T-cell (primary cell): ENCODE results near the gene LRCH1. TPM values are rescaled to one million over a fixed set of nuclear protein-coding genes. Genes with fewer than 3 reads are reported as not detected.

Experiments used
- ATAC-seq, 4 experiments: fragments of 200-7000 bp in 3 of 4; fragments of 150-1000 bp in 1 of 4; cut with Tn5 transposase; replicated peaks in 1 of 4; 1 replicate in 3 of 4; 2 replicates in 1 of 4; pipeline ENCODE4 v1.10.0; 2021; ENCODE audit warnings: moderate library complexity in 3 of 4, mild to moderate bottlenecking in 2 of 4, moderate number of reproducible peaks in 1 of 4
- CTCF ChIA-PET, 2 donors: fragments of 300-600 bp; sonication (Branson Sonifier 250); formaldehyde crosslinking; loops; one replicate each; lab custom pipeline; 2022; ENCODE audit warnings: antibody characterized with exemption in 2 of 2; lab: Charles Lee
- POLR2A ChIA-PET, 2 donors: fragments of 300-600 bp; sonication (Branson Sonifier 250); formaldehyde crosslinking; loops; one replicate each; lab custom pipeline; 2022; ENCODE audit warnings: antibody characterized with exemption in 2 of 2; lab: Charles Lee
- DNase-seq, 35 experiments: peaks; one replicate each; pipeline versions ENCODE4 v3.0.0 to v3.0.0-alpha.2; 2013 to 2023
- H3K27ac ChIP-seq: one replicate; pipeline ENCODE4 v1.5.1; 2013; ENCODE audit warnings: low read length
- H3K27me3 ChIP-seq, 2 experiments: replicated peaks in 1 of 2; 1 replicate in 1 of 2; 2 replicates in 1 of 2; pipeline versions ENCODE4 v1.6.1 to v1.7.0; 2013; ENCODE audit warnings: low read length in 1 of 2, mixed read lengths in 1 of 2; ENCODE audit not compliant: control insufficient read depth in 2 of 2, insufficient read depth in 2 of 2; ENCODE audit errors: extremely low read depth in 1 of 2
- H3K36me3 ChIP-seq, 2 donors: 1 replicate in 1 of 2; 2 replicates in 1 of 2; pipeline versions ENCODE4 v1.6.1 to v1.7.0; 2013; ENCODE audit warnings: low read length in 1 of 2; ENCODE audit not compliant: control insufficient read depth in 2 of 2, insufficient read depth in 1 of 2; ENCODE audit errors: extremely low read depth in 1 of 2
- H3K4me1 ChIP-seq, 2 experiments: 1 replicate in 1 of 2; 2 replicates in 1 of 2; pipeline versions ENCODE4 v1.6.1 to v1.7.0; 2013; ENCODE audit warnings: low read length in 2 of 2, mixed read lengths in 1 of 2; ENCODE audit not compliant: insufficient read depth in 2 of 2, control insufficient read depth in 1 of 2; ENCODE audit errors: extremely low read depth in 1 of 2
- H3K4me3 ChIP-seq, 2 donors: 1 replicate in 1 of 2; 2 replicates in 1 of 2; pipeline versions ENCODE4 v1.5.1 to v1.7.0; 2013; ENCODE audit warnings: mild to moderate bottlenecking in 2 of 2, low read length in 1 of 2, moderate library complexity in 1 of 2; ENCODE audit not compliant: control insufficient read depth in 1 of 2; ENCODE audit errors: extremely low read depth in 1 of 2
- H3K9me3 ChIP-seq: 2 replicates; pipeline ENCODE4 v1.7.0; 2013
- H3K27ac Mint-ChIP-seq, 2 donors: one replicate each; pipeline ENCODE4 v1.8.0; 2020 to 2021; ENCODE audit warnings: mild to moderate bottlenecking in 2 of 2, mixed read lengths in 2 of 2
- H3K27me3 Mint-ChIP-seq, 2 donors: one replicate each; pipeline ENCODE4 v1.8.0; 2021 to 2022; ENCODE audit warnings: mixed read lengths in 2 of 2
- H3K36me3 Mint-ChIP-seq: one replicate; pipeline ENCODE4 v1.8.0; 2021; ENCODE audit warnings: mixed read lengths
- H3K4me1 Mint-ChIP-seq, 3 donors: one replicate each; pipeline ENCODE4 v1.8.0; 2020 to 2022; ENCODE audit warnings: mixed read lengths in 3 of 3, mild to moderate bottlenecking in 1 of 3
- H3K4me3 Mint-ChIP-seq, 3 donors: one replicate each; pipeline ENCODE4 v1.8.0; 2020 to 2022; ENCODE audit warnings: mild to moderate bottlenecking in 3 of 3, mixed read lengths in 3 of 3, moderate library complexity in 3 of 3
- H3K9me3 Mint-ChIP-seq, 3 donors: one replicate each; pipeline ENCODE4 v1.8.0; 2020 to 2022; ENCODE audit warnings: mixed read lengths in 3 of 3
- WGBS: methylation state at CpG from one replicate; pipeline ENCODE4 v1.1.5; 2013; ENCODE audit warnings: missing lambda C conversion rate; ENCODE audit not compliant: insufficient coverage; 5-methylcytosine and 5-hydroxymethylcytosine counted together
- total RNA-seq, 35 experiments: library from RNA in 6 of 35; stranded (reverse) in 6 of 35; fragments of 120-200 nt in 1 of 35; gene quantifications; one replicate each; pipeline versions ENCODE4 v1.2.1 to v1.2.4 and lab custom pipeline; 2013 to 2026

The LRCH1 gene
- total RNA-seq, 5 donors from 2014 or later (not counting 1 experiment from before 2014, with no cell fraction given): 16.0 to 21.8 (median 17.9) TPM

- Histone ChIP-seq H3K36me3 (no peaks in the 10 kb centered on the region), H3K27me3 (no peaks in the 10 kb centered on the region), H3K27ac (no peak overlapping the region), H3K9me3 (no peaks in the 10 kb centered on the region), H3K4me1 (peaks cover 38 to 41% of the 10 kb centered on the region in 2 experiments), H3K4me3 (no peak overlapping the region)
- ChIA-PET CTCF (interaction anchor here in 1 of 2 donors (1.3 kb wide), 1 partner anchor 20 kb away, joined by 3 read pairs; no protein-coding TSS in a partner anchor), POLR2A (interaction anchor here in 1 of 2 donors (1.0 kb wide), 1 partner anchor 10 kb away, joined by 3 read pairs; no protein-coding TSS in a partner anchor)
- peaks cover 6% of the 10 kb centered on the region for H3K36me3 Mint-ChIP-seq
- 80% methylated on average over 1 of the region's 4 CpGs for WGBS
- H3K4me1 Mint-ChIP-seq: peaks cover 80 to 85% (median 82%) of the 10 kb centered on the region in 3 donors
- no peak for ATAC-seq
- no peak overlapping the region for H3K27ac Mint-ChIP-seq
- H3K4me3 Mint-ChIP-seq: no peak overlapping the region
- peaks cover 0 to 3% (median 0%) of the 10 kb centered on the region in 3 donors for H3K9me3 Mint-ChIP-seq
- H3K27me3 Mint-ChIP-seq: no peaks in the 10 kb centered on the region
- DNase-seq: no peak
Measured at GRCh38 chr13:46602531-46602930, 49.6 kb downstream of the LRCH1 start.

GRCh38 chr13:46603165-46603603, 50.2 kb downstream of the LRCH1 start:
- H3K4me1 ChIP-seq: peaks cover 35 to 38% of the 10 kb centered on the region in 2 experiments

DNA sequence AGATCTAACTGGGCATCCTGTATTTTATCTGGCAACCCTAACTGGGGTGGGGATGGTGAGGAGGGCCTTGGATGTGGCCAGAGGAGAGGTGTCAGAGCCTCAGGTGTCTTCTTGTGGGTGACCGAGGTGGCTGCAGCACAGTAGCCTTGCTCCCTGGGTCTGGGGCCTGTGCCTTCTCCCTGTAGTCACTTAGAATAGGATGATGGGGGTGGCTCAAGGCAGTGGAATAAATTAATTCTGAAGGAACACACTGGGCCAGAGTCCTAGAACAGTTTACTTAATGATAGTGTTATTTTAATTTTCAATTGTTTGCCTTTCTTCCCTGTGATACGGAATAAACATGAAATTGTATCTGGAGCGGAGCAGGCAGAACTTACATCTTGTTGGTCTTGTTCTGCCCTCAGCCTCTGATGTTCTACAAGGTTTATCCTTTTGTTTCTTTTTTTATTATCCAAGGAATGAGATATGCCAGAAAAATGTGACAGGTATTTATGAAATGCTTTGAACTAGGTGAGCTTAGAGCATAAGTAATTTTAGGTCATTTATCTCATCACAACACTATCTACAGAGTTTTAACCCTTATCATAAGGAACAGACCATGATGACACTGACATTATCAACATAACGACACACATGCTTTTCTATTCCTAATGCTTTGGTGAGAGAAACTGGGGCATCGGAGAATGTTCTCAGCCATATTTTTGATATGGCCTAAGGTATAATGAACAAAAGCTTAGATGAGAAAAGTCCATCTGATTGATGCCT, 51.4 kb downstream of the LRCH1 start:
- Mint-ChIP-seq H3K9me3 (no peaks in the 10 kb centered on the region), H3K36me3 (no peaks in the 10 kb centered on the region), H3K27me3 (no peaks in the 10 kb centered on the region), H3K4me3 (no peak overlapping the region), H3K27ac (no peak overlapping the region), H3K4me1 (peaks cover 76 to 79% (median 79%) of the 10 kb centered on the region in 3 donors)
- Histone ChIP-seq H3K27ac (no peak overlapping the region), H3K36me3 (no peaks in the 10 kb centered on the region), H3K4me3 (no peak overlapping the region), H3K4me1 (peaks cover 30 to 32% of the 10 kb centered on the region in 2 experiments), H3K27me3 (no peaks in the 10 kb centered on the region), H3K9me3 (no peaks in the 10 kb centered on the region)
- ATAC-seq (no peak), DNase-seq (no peak)
- 100% methylated on average over 3 of the region's 5 CpGs for WGBS
- CTCF ChIA-PET: interaction anchor here in 1 of 2 donors (0.6 kb wide), 1 partner anchor 88 kb away, joined by 5 read pairs; no protein-coding TSS in a partner anchor
- POLR2A ChIA-PET: no interaction called here

More at GRCh38 chr13:46603165-46603603, 50.2 kb downstream of the LRCH1 start:
- CTCF ChIA-PET: no interaction called here
- WGBS: no CpG with 5 or more reads among the region's 4 CpGs
- Histone ChIP-seq H3K4me3 (no peak overlapping the region), H3K9me3 (no peaks in the 10 kb centered on the region), H3K27ac (no peak overlapping the region), H3K27me3 (no peaks in the 10 kb centered on the region), H3K36me3 (no peaks in the 10 kb centered on the region)
- H3K27me3 Mint-ChIP-seq: no peaks in the 10 kb centered on the region
- DNase-seq (no peak), ATAC-seq (no peak)
- no peak overlapping the region for H3K27ac Mint-ChIP-seq
- POLR2A ChIA-PET: no interaction called here
- H3K4me3 Mint-ChIP-seq: no peak overlapping the region
- H3K9me3 Mint-ChIP-seq: peaks cover 0 to 3% (median 0%) of the 10 kb centered on the region in 3 donors
- H3K4me1 Mint-ChIP-seq: peaks cover 82 to 85% (median 82%) of the 10 kb centered on the region in 3 donors
- peaks cover 6% of the 10 kb centered on the region for H3K36me3 Mint-ChIP-seq

- no peak overlapping the region for H3K27ac ChIP-seq
- H3K4me3 ChIP-seq: no peak overlapping the region
- H3K36me3 ChIP-seq: no peaks in the 10 kb centered on the region
- WGBS: 89% methylated on average over 1 of the region's 4 CpGs
- DNase-seq (no peak), ATAC-seq (no peak)
- CTCF ChIA-PET: no interaction called here
- H3K9me3 ChIP-seq: no peaks in the 10 kb centered on the region
- Mint-ChIP-seq H3K27me3 (no peaks in the 10 kb centered on the region), H3K9me3 (no peaks in the 10 kb centered on the region), H3K4me1 (peaks cover 77 to 80% (median 78%) of the 10 kb centered on the region in 3 donors), H3K27ac (no peak overlapping the region), H3K4me3 (no peak overlapping the region), H3K36me3 (no peaks in the 10 kb centered on the region)
- H3K4me1 ChIP-seq: peaks cover 23 to 30% of the 10 kb centered on the region in 2 experiments
- POLR2A ChIA-PET: no interaction called here
- H3K27me3 ChIP-seq: no peaks in the 10 kb centered on the region
Measured at GRCh38 chr13:46605076-46605824, 52.3 kb downstream of the LRCH1 start.

DNA sequence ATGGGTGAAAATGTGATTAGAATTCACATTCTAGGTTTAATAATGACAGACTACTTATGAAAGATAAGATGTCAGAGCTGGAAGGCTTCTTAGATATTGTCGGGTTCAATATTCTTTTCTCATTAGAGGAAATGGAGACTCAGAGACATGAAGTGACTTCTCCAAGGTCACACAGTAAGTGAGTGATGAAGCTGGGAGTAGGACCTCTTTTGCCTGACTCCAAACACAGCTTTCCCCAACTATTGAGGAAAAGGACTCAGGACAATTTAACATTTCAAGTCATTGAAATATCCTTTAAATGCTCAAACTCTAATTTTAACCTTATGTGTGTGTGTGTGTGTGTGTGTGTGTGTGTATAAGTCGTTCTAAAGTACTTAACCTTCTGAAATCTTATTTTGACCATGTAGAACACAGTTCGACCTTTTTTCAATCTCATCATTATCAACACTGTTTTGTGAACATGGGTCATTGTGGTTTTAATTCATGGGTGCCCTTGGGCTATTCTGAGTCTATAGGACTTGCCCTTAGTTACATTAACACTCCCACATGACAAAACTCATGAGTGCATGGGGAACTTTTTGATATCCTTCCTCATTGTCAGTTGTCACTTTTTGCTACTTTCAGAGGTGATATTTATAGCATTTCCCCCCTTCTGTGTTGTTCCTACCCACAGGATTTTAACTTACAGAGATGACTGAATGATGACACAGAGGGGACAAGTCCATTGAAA, 53.0 kb downstream of the LRCH1 start:
- DNase-seq: no peak
- WGBS: no CpG with 5 or more reads among the region's 3 CpGs
- no peaks in the 10 kb centered on the region for H3K27me3 Mint-ChIP-seq
- H3K4me1 ChIP-seq: peaks cover 17 to 23% of the 10 kb centered on the region in 2 experiments
- no peaks in the 10 kb centered on the region for H3K9me3 Mint-ChIP-seq
- H3K9me3 ChIP-seq: no peaks in the 10 kb centered on the region
- H3K27ac Mint-ChIP-seq: no peak overlapping the region
- no peak for ATAC-seq
- H3K4me3 Mint-ChIP-seq: peak overlapping the region in 1 of 3 donors; percentile 16
- peaks cover 71 to 78% (median 75%) of the 10 kb centered on the region in 3 donors for H3K4me1 Mint-ChIP-seq
- no peaks in the 10 kb centered on the region for H3K36me3 Mint-ChIP-seq
- H3K27ac ChIP-seq: no peak overlapping the region
- no peaks in the 10 kb centered on the region for H3K27me3 ChIP-seq
- no peaks in the 10 kb centered on the region for H3K36me3 ChIP-seq
- H3K4me3 ChIP-seq: no peak overlapping the region
- ChIA-PET CTCF (no interaction called here), POLR2A (no interaction called here)

DNA sequence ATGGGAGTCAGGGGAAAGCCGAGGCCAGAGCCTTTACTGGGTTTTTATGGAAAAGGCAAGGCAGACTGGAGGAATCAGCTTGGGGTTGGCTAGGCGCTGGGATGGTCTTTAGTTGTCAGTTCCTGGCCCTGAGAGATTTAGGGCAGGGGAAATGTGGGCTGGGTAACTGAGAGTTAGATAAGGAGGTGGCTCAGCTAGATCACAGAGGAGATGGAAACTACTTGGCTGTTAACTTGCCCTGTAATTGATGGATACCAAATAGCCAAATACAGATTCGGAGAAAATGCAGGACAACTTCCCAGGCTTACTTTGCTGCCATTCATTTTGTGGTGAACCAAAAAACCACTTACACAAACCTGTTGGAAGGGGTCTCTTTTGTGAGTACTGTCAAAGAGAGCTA, 54.0 kb downstream of the LRCH1 start:
- no peak overlapping the region for H3K27ac Mint-ChIP-seq
- H3K27ac ChIP-seq: no peak overlapping the region
- H3K4me1 Mint-ChIP-seq: peaks cover 61 to 71% (median 67%) of the 10 kb centered on the region in 3 donors
- H3K36me3 Mint-ChIP-seq: no peaks in the 10 kb centered on the region
- H3K4me3 ChIP-seq: no peak overlapping the region
- H3K4me3 Mint-ChIP-seq: peak overlapping the region in 1 of 3 donors; percentile 16
- peaks cover 13 to 14% of the 10 kb centered on the region in 2 experiments for H3K4me1 ChIP-seq
- H3K36me3 ChIP-seq: no peaks in the 10 kb centered on the region
- DNase-seq: no peak
- POLR2A ChIA-PET: no interaction called here
- 87% methylated on average over 2 of the region's 3 CpGs for WGBS
- H3K27me3 Mint-ChIP-seq: no peaks in the 10 kb centered on the region
- CTCF ChIA-PET: no interaction called here
- H3K27me3 ChIP-seq: no peaks in the 10 kb centered on the region
- no peak for ATAC-seq
- no peaks in the 10 kb centered on the region for H3K9me3 ChIP-seq
- H3K9me3 Mint-ChIP-seq: no peaks in the 10 kb centered on the region
